ENCODE results near the gene DCTPP1. TPM values are rescaled to one million over a fixed set of nuclear protein-coding genes. Genes with fewer than 3 reads are reported as not detected.

The DCTPP1 gene
- total and polyA plus RNA-seq, 2 of the 13 experiments (the other 11 are each of a cell fraction or from before 2014, with no cell fraction given), result 54.8 to 74.4 TPM

GRCh38 chr16:30429678-30430427 lies at the start of gene DCTPP1 (continued):
- TF ChIP-seq, protein P1, sequence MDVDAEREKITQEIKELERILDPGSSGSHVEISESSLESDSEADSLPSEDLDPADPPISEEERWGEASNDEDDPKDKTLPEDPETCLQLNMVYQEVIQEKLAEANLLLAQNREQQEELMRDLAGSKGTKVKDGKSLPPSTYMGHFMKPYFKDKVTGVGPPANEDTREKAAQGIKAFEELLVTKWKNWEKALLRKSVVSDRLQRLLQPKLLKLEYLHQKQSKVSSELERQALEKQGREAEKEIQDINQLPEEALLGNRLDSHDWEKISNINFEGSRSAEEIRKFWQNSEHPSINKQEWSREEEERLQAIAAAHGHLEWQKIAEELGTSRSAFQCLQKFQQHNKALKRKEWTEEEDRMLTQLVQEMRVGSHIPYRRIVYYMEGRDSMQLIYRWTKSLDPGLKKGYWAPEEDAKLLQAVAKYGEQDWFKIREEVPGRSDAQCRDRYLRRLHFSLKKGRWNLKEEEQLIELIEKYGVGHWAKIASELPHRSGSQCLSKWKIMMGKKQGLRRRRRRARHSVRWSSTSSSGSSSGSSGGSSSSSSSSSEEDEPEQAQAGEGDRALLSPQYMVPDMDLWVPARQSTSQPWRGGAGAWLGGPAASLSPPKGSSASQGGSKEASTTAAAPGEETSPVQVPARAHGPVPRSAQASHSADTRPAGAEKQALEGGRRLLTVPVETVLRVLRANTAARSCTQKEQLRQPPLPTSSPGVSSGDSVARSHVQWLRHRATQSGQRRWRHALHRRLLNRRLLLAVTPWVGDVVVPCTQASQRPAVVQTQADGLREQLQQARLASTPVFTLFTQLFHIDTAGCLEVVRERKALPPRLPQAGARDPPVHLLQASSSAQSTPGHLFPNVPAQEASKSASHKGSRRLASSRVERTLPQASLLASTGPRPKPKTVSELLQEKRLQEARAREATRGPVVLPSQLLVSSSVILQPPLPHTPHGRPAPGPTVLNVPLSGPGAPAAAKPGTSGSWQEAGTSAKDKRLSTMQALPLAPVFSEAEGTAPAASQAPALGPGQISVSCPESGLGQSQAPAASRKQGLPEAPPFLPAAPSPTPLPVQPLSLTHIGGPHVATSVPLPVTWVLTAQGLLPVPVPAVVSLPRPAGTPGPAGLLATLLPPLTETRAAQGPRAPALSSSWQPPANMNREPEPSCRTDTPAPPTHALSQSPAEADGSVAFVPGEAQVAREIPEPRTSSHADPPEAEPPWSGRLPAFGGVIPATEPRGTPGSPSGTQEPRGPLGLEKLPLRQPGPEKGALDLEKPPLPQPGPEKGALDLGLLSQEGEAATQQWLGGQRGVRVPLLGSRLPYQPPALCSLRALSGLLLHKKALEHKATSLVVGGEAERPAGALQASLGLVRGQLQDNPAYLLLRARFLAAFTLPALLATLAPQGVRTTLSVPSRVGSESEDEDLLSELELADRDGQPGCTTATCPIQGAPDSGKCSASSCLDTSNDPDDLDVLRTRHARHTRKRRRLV (CRISPR knock-in tag; IDR thresholded peaks at IDR 0.05), result peak; percentile 64; the same call in 1 of the 2 replicates
- TF ChIP-seq KLF15 (CRISPR knock-in tag; IDR thresholded peaks at IDR 0.05; ENCODE audit: borderline replicate concordance) (no peak; the same call in 1 of the 2 replicates), THAP7 (CRISPR knock-in tag; IDR thresholded peaks at IDR 0.05) (peak; percentile 84), ZNF276 (CRISPR knock-in tag; IDR thresholded peaks at IDR 0.05; ENCODE audit: low read depth) (no peak; the same call in none of the 2 replicates), ZFYVE20 (CRISPR knock-in tag; IDR thresholded peaks at IDR 0.05; ENCODE audit: borderline replicate concordance, low read depth) (no peak; the same call in 1 of the 2 replicates), ZNF225 (CRISPR knock-in tag; IDR thresholded peaks at IDR 0.05) (peak; percentile 41; the same call in 1 of the 2 replicates), POGZ (CRISPR knock-in tag; IDR thresholded peaks at IDR 0.05) (peak; percentile 73), ZNF253 (CRISPR knock-in tag; IDR thresholded peaks at IDR 0.05; ENCODE audit: borderline replicate concordance) (no peak), ZNF724P (CRISPR knock-in tag; IDR thresholded peaks at IDR 0.05; ENCODE audit: borderline replicate concordance) (peak; percentile 84), ZNF34 (CRISPR knock-in tag; IDR thresholded peaks at IDR 0.05; ENCODE audit: borderline replicate concordance) (0 out of 2 replicates have a peak, but pooled peaks have one; percentile 64), STAG1 (CRISPR knock-in tag; IDR thresholded peaks at IDR 0.05) (peak; percentile 89), JUNB (CRISPR knock-in tag; IDR thresholded peaks at IDR 0.05; ENCODE audit: borderline replicate concordance) (no peak)
- TF ChIP-seq, protein P2, sequence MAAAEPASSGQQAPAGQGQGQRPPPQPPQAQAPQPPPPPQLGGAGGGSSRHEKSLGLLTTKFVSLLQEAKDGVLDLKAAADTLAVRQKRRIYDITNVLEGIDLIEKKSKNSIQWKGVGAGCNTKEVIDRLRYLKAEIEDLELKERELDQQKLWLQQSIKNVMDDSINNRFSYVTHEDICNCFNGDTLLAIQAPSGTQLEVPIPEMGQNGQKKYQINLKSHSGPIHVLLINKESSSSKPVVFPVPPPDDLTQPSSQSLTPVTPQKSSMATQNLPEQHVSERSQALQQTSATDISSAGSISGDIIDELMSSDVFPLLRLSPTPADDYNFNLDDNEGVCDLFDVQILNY (CRISPR knock-in tag; conservative IDR thresholded peaks at IDR 0.05), result no peak; the same call in 1 of the 2 replicates
- TF ChIP-seq, protein P3, sequence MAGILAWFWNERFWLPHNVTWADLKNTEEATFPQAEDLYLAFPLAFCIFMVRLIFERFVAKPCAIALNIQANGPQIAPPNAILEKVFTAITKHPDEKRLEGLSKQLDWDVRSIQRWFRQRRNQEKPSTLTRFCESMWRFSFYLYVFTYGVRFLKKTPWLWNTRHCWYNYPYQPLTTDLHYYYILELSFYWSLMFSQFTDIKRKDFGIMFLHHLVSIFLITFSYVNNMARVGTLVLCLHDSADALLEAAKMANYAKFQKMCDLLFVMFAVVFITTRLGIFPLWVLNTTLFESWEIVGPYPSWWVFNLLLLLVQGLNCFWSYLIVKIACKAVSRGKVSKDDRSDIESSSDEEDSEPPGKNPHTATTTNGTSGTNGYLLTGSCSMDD (CRISPR knock-in tag; IDR thresholded peaks at IDR 0.05), result no peak
- TF ChIP-seq, protein P4, sequence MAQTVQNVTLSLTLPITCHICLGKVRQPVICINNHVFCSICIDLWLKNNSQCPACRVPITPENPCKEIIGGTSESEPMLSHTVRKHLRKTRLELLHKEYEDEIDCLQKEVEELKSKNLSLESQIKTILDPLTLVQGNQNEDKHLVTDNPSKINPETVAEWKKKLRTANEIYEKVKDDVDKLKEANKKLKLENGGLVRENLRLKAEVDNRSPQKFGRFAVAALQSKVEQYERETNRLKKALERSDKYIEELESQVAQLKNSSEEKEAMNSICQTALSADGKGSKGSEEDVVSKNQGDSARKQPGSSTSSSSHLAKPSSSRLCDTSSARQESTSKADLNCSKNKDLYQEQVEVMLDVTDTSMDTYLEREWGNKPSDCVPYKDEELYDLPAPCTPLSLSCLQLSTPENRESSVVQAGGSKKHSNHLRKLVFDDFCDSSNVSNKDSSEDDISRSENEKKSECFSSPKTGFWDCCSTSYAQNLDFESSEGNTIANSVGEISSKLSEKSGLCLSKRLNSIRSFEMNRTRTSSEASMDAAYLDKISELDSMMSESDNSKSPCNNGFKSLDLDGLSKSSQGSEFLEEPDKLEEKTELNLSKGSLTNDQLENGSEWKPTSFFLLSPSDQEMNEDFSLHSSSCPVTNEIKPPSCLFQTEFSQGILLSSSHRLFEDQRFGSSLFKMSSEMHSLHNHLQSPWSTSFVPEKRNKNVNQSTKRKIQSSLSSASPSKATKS (CRISPR knock-in tag; IDR thresholded peaks at IDR 0.05), result no peak

Data from HepG2 (cell line).